ENCODE measurements around the gene JADE3. TPM values are rescaled to one million over a fixed set of nuclear protein-coding genes. Genes with fewer than 3 reads are reported as not detected.

The JADE3 gene
- polyA plus RNA-seq (ENCODE audit: insufficient read length): 30.1 TPM
- long read RNA-seq, donor 1, full-length matches to known transcripts: 4 of 4 reads
- long read RNA-seq, donor 1, partial matches to known transcripts: 0 of 4 reads
- long read RNA-seq, donor 1, other reads (novel, unspliced or antisense): 0 of 4 reads
- long read RNA-seq, donor 2, full-length matches to known transcripts: 2 of 2 reads
- long read RNA-seq, donor 2, partial matches to known transcripts: 0 of 2 reads
- long read RNA-seq, donor 2, other reads (novel, unspliced or antisense): 0 of 2 reads
- long read RNA-seq, donor 3, full-length matches to known transcripts: 2 of 7 reads
- long read RNA-seq, donor 3, partial matches to known transcripts: 5 of 7 reads
- long read RNA-seq, donor 3, other reads (novel, unspliced or antisense): 0 of 7 reads
- long read RNA-seq, donor 4: 0 reads
- long read RNA-seq, donor 5, full-length matches to known transcripts: 8 of 8 reads
- long read RNA-seq, donor 5, partial matches to known transcripts: 0 of 8 reads
- long read RNA-seq, donor 5, other reads (novel, unspliced or antisense): 0 of 8 reads
- long read RNA-seq, donor 6, full-length matches to known transcripts: 5 of 5 reads
- long read RNA-seq, donor 6, partial matches to known transcripts: 0 of 5 reads
- long read RNA-seq, donor 6, other reads (novel, unspliced or antisense): 0 of 5 reads
- long read RNA-seq, donor 7, full-length matches to known transcripts: 4 of 18 reads
- long read RNA-seq, donor 7, partial matches to known transcripts: 14 of 18 reads
- long read RNA-seq, donor 7, other reads (novel, unspliced or antisense): 0 of 18 reads
- long read RNA-seq, donor 8: 0 reads

GRCh38 chrX:46912098-46912602 lies at the start of gene JADE3:
Gene JADE3, plus strand, starts transcription at chrX:46912421. Its CDS starts 72,474 bp downstream, at chrX:46984895.
- DNase-seq: peak; percentile 72

- DNase-seq: no peak
Observed at GRCh38 chrX:46863072-46863471, 49.1 kb upstream of the JADE3 start.

- no peak for DNase-seq
Observed at GRCh38 chrX:46864606-46865005, 47.6 kb upstream of the JADE3 start.

GRCh38 chrX:46865281-46865680 lies 46.9 kb upstream of the JADE3 start:
- DNase-seq: no peak

- DNase-seq: no peak
Observed at GRCh38 chrX:46866726-46867125, 45.5 kb upstream of the JADE3 start.

GRCh38 chrX:46873746-46874145 lies 38.5 kb upstream of the JADE3 start:
- no peak for DNase-seq

GRCh38 chrX:46876901-46877300 lies 35.3 kb upstream of the JADE3 start:
- no peak for DNase-seq

- DNase-seq: no peak
Observed at GRCh38 chrX:46882266-46882665, 30.0 kb upstream of the JADE3 start.

- DNase-seq: no peak
Observed at GRCh38 chrX:46884799-46885198, 27.4 kb upstream of the JADE3 start.

- DNase-seq: no peak
Observed at GRCh38 chrX:46898207-46898606, 14.0 kb upstream of the JADE3 start.

- DNase-seq: peak; percentile 57
Observed at GRCh38 chrX:46903458-46904242, 8.6 kb upstream of the JADE3 start.

- no peak for DNase-seq
Observed at GRCh38 chrX:46904626-46905025, 7.6 kb upstream of the JADE3 start.

GRCh38 chrX:46910415-46910814 lies 1.8 kb upstream of the JADE3 start:
- DNase-seq: no peak

- no peak for DNase-seq
Observed at GRCh38 chrX:46912603-46913491, 626 bp downstream of the JADE3 start.

- no peak for DNase-seq
Observed at GRCh38 chrX:46913667-46914066, 1.4 kb downstream of the JADE3 start.

GRCh38 chrX:46916273-46916672 lies 4.1 kb downstream of the JADE3 start:
- DNase-seq: no peak

- no peak for DNase-seq
Observed at GRCh38 chrX:46917622-46918021, 5.4 kb downstream of the JADE3 start.

GRCh38 chrX:46918434-46918833 lies 6.2 kb downstream of the JADE3 start:
- no peak for DNase-seq

GRCh38 chrX:46920235-46920634 lies 8.0 kb downstream of the JADE3 start:
- no peak for DNase-seq

GRCh38 chrX:46922611-46923010 lies 10.4 kb downstream of the JADE3 start:
- DNase-seq: no peak

- no peak for DNase-seq
Observed at GRCh38 chrX:46927718-46928117, 15.5 kb downstream of the JADE3 start.
